Gastroesophageal sphincter (tissue), 3 donors: ENCODE results near the gene MED31.
"Not testable (repeated sequence)": the region's sequence is repeated elsewhere in the genome, so short reads cannot be mapped to it uniquely, and the experiment has no call there.

Source experiments
- EP300 ChIP-seq: sonication (generic); formaldehyde crosslinking; IDR thresholded peaks from one replicate; pipeline ENCODE4 v1.6.1; 2017; ENCODE audit warnings: antibody characterized with exemption, mild to moderate bottlenecking
- POLR2AphosphoS5 ChIP-seq: sonication (generic); formaldehyde crosslinking; IDR thresholded peaks from one replicate; pipeline ENCODE4 v1.6.1; 2017; ENCODE audit warnings: antibody characterized with exemption
- TF ChIP-seq, protein P1 (sequence below), 4 experiments: fragments of 200-600 bp in 2 of 4; fragments of 450-650 bp in 2 of 4; sonication (generic) in 1 of 4; IDR thresholded peaks; one replicate each; pipeline ENCODE4 v1.5.1; 2017 to 2019; ENCODE audit warnings: antibody characterized with exemption in 4 of 4, mild to moderate bottlenecking in 2 of 4, moderate library complexity in 2 of 4

DNA sequence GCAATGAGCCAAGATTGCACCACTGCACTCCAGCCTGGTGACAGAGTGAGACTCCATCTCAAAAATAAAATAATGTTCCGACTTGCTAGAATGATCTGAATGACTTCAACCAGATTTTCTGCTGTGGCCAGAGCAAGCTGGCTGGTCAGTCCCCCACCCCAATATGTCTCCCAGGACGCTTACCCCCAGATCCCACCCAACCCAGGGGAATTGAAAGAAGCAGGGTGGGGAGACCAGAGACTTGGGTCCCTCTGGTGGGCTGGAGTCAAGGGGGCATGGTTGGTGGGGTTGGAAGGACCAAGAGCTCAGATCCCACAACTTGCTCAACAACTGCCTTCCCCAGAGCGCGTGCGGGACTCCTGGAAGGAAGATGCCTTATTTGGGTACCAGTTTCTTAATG lies 7.0 kb upstream of the MED31 start:
- TF ChIP-seq, protein P1, sequence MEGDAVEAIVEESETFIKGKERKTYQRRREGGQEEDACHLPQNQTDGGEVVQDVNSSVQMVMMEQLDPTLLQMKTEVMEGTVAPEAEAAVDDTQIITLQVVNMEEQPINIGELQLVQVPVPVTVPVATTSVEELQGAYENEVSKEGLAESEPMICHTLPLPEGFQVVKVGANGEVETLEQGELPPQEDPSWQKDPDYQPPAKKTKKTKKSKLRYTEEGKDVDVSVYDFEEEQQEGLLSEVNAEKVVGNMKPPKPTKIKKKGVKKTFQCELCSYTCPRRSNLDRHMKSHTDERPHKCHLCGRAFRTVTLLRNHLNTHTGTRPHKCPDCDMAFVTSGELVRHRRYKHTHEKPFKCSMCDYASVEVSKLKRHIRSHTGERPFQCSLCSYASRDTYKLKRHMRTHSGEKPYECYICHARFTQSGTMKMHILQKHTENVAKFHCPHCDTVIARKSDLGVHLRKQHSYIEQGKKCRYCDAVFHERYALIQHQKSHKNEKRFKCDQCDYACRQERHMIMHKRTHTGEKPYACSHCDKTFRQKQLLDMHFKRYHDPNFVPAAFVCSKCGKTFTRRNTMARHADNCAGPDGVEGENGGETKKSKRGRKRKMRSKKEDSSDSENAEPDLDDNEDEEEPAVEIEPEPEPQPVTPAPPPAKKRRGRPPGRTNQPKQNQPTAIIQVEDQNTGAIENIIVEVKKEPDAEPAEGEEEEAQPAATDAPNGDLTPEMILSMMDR (IDR thresholded peaks at IDR 0.05) = not testable (repeated sequence)
- not testable (repeated sequence) for TF ChIP-seq POLR2AphosphoS5, EP300
